NCI-H460 (cell line): ENCODE data around the gene ZDHHC23. TPM values are rescaled to one million over a fixed set of nuclear protein-coding genes. Genes with fewer than 3 reads are reported as not detected.

Experiments
- DNase-seq: peaks from one replicate; pipeline ENCODE4 v3.0.0-alpha.2; 2016; ENCODE audit warnings: low read depth; ENCODE audit errors: extremely low read depth
- total RNA-seq: library from RNA; depleted of rRNA; stranded (reverse); fragments of >200 nt; shearing (Covaris generic); gene quantifications from 2 replicates; pipeline ENCODE4 v1.2.3, GENCODE V29; 2014; rRNA removed

Gene ZDHHC23
- total RNA-seq, 1 experiment from 2014 or later = 1.4 TPM

GRCh38 chr3:114005481-114005880 is 57.7 kb downstream of the ZDHHC23 start:
- no peak for DNase-seq

- DNase-seq = no peak
These were observed 63.4 kb downstream of the ZDHHC23 start for GRCh38 chr3:114011059-114011797.

Other genes starting within 250 kb of the ZDHHC23 start
- gene NAA50, start 201.8 kb upstream of the ZDHHC23 start, total RNA-seq = 167 and 183 TPM in 2 replicates
- gene ATP6V1A, start 201.0 kb upstream of the ZDHHC23 start, total RNA-seq = 38.6 and 44.4 TPM in 2 replicates
- gene GRAMD1C, start 109.2 kb upstream of the ZDHHC23 start, total RNA-seq = 0.14 and 0.22 TPM in 2 replicates
- 1.7 and 2.2 TPM in 2 replicates for gene CCDC191, start 108.5 kb downstream of the ZDHHC23 start, total RNA-seq
- 19.9 and 23.6 TPM in 2 replicates for gene QTRT2, start 108.7 kb downstream of the ZDHHC23 start, total RNA-seq
- gene DRD3, start 231.0 kb downstream of the ZDHHC23 start, total RNA-seq = not detected in 2 replicates